CD4-positive, alpha-beta T cell treated with Interferon alpha-2 for 1 hour (primary cell): ENCODE measurements around the gene PLEKHA7.
"Not testable (repeated sequence)": the region's sequence is repeated elsewhere in the genome, so short reads cannot be mapped to it uniquely, and the experiment has no call there.

Source experiments
- DNase-seq, 2 donors: peaks; one replicate each; pipeline ENCODE4 v3.0.0-alpha.2; 2020 to 2022

Gene PLEKHA7

GRCh38 chr11:16874275-16874975, 139.8 kb downstream of the PLEKHA7 start:
- DNase-seq: no peak

GRCh38 chr11:16873289-16873688, 140.9 kb downstream of the PLEKHA7 start:
- DNase-seq: no peak

- DNase-seq: no peak
These were observed 142.8 kb downstream of the PLEKHA7 start for GRCh38 chr11:16871368-16871767.

GRCh38 chr11:16867097-16867496, 147.1 kb downstream of the PLEKHA7 start:
- no peak for DNase-seq

GRCh38 chr11:16864428-16864827, 149.8 kb downstream of the PLEKHA7 start:
- not testable (repeated sequence) for DNase-seq

- DNase-seq: no peak
These were observed 150.8 kb downstream of the PLEKHA7 start for GRCh38 chr11:16863389-16863788.

GRCh38 chr11:16862726-16863125, 151.5 kb downstream of the PLEKHA7 start:
- no peak for DNase-seq

- DNase-seq: no peak
These were observed 152.4 kb downstream of the PLEKHA7 start for GRCh38 chr11:16861862-16862261.

GRCh38 chr11:16860617-16861016, 153.6 kb downstream of the PLEKHA7 start:
- DNase-seq: no peak

GRCh38 chr11:16859651-16860050, 154.6 kb downstream of the PLEKHA7 start:
- DNase-seq: no peak

- no peak for DNase-seq
These were observed 157.0 kb downstream of the PLEKHA7 start for GRCh38 chr11:16857186-16857585.

- DNase-seq: no peak
These were observed 158.2 kb downstream of the PLEKHA7 start for GRCh38 chr11:16856022-16856471.

GRCh38 chr11:16854979-16855378, 159.2 kb downstream of the PLEKHA7 start:
- no peak for DNase-seq

- DNase-seq: no peak
These were observed 160.4 kb downstream of the PLEKHA7 start for GRCh38 chr11:16853859-16854258.

GRCh38 chr11:16853266-16853665, 160.9 kb downstream of the PLEKHA7 start:
- DNase-seq: no peak

GRCh38 chr11:16846305-16846704, 167.9 kb downstream of the PLEKHA7 start:
- DNase-seq: no peak

GRCh38 chr11:16844268-16844771, 169.9 kb downstream of the PLEKHA7 start:
- no peak for DNase-seq

- no peak for DNase-seq
These were observed 170.9 kb downstream of the PLEKHA7 start for GRCh38 chr11:16843294-16843693.

- DNase-seq: no peak
These were observed 172.2 kb downstream of the PLEKHA7 start for GRCh38 chr11:16841984-16842383.

GRCh38 chr11:16841481-16841880, 172.7 kb downstream of the PLEKHA7 start:
- no peak for DNase-seq

GRCh38 chr11:16840951-16841350, 173.3 kb downstream of the PLEKHA7 start:
- DNase-seq: no peak

GRCh38 chr11:16839821-16840220, 174.4 kb downstream of the PLEKHA7 start:
- DNase-seq: no peak

- DNase-seq: no peak
These were observed 179.8 kb downstream of the PLEKHA7 start for GRCh38 chr11:16834384-16834783.

- DNase-seq: no peak
These were observed 181.2 kb downstream of the PLEKHA7 start for GRCh38 chr11:16833026-16833425.

- no peak for DNase-seq
These were observed 182.0 kb downstream of the PLEKHA7 start for GRCh38 chr11:16832193-16832539.
